ENCODE measurements around the gene RAB3A. TPM values are rescaled to one million over a fixed set of nuclear protein-coding genes. Genes with fewer than 3 reads are reported as not detected.

RAB3A gene
- total RNA-seq, 1 experiment from 2014 or later: 10.6 TPM

GRCh38 chr19:18229915-18230314 lies 26.1 kb upstream of the RAB3A start:
- Histone ChIP-seq H4K20me1 (ENCODE audit: insufficient read depth) (no peaks in the 10 kb centered on the region), H3K9ac (ENCODE audit: low read length) (no peak overlapping the region), H2AFZ (ENCODE audit: low read depth, low read length, poor library complexity, severe bottlenecking) (no peak overlapping the region), H3K9me3 (ENCODE audit: control insufficient read depth in 1 of 2, insufficient read depth in 1 of 2, low read depth in 1 of 2, low read length in 2 of 2) (no peaks in the 10 kb centered on the region), H3K4me1 (ENCODE audit: control insufficient read depth in 1 of 2, insufficient read depth in 2 of 2, low read length in 2 of 2) (peaks cover 4 to 20% of the 10 kb centered on the region in 2 experiments; a peak in 3 of 4 replicates), H3K27me3 (ENCODE audit: insufficient read depth, low read length) (no peaks in the 10 kb centered on the region), H3K4me3 (replicated peaks in 1 of 2; ENCODE audit: low read depth in 1 of 2, low read length in 2 of 2) (no peak overlapping the region), H3K79me2 (ENCODE audit: insufficient read depth, low read length) (no peaks in the 10 kb centered on the region), H3K27ac (ENCODE audit: low read depth, low read length) (no peak overlapping the region), H3K9me2 (ENCODE audit: insufficient read depth) (no peaks in the 10 kb centered on the region), H3K36me3 (ENCODE audit: control insufficient read depth in 1 of 2, insufficient read depth in 2 of 2, low read length in 2 of 2) (no peaks in the 10 kb centered on the region), H3K4me2 (ENCODE audit: low read length) (no peak overlapping the region)
- ATAC-seq (no peak), DNase-seq (ENCODE audit: low read depth, low spot score) (no peak)
- intact Hi-C loops (cut with micrococcal nuclease): no loop called here
- CTCF ChIA-PET: interaction anchor here (0.7 kb wide), 1 partner anchor 22 kb away, joined by 3 read pairs; no protein-coding TSS in a partner anchor
- no TSS peak for BruUV-seq (replicated peaks)
- TF ChIP-seq ATF3 (IDR thresholded peaks at IDR 0.05): no peak
- TF ChIP-seq TCF7L2 (IDR thresholded peaks at IDR 0.05; ENCODE audit: borderline replicate concordance, extremely low read depth, insufficient read depth, insufficient read length): no peak
- TF ChIP-seq JUND (IDR thresholded peaks at IDR 0.05): no peak
- no peak for TF ChIP-seq POLR2AphosphoS5 (IDR thresholded peaks at IDR 0.05; ENCODE audit: low read depth, low read length)
- TF ChIP-seq CTCF (IDR thresholded peaks at IDR 0.05 in 2 of 3, conservative IDR thresholded peaks at IDR 0.05 in 1 of 3; ENCODE audit: borderline replicate concordance in 1 of 3, insufficient read depth in 1 of 3, low read depth in 2 of 3, low read length in 2 of 3): no peak
- TF ChIP-seq CEBPB (IDR thresholded peaks at IDR 0.05; ENCODE audit: low read depth): no peak
- TF ChIP-seq EZH2phosphoT487 (IDR thresholded peaks at IDR 0.05; ENCODE audit: borderline replicate concordance): no peak
- no peak for TF ChIP-seq SRF (IDR thresholded peaks at IDR 0.05; ENCODE audit: low read depth)
- no peak for TF ChIP-seq EGR1 (IDR thresholded peaks at IDR 0.05; ENCODE audit: low read depth)
- no peak for TF ChIP-seq ZNF274 (IDR thresholded peaks at IDR 0.05; ENCODE audit: low read depth, low read length)
- TF ChIP-seq MAX (IDR thresholded peaks at IDR 0.05): no peak
- TF ChIP-seq SIN3A (IDR thresholded peaks at IDR 0.05; ENCODE audit: low read depth): no peak
- no peak for TF ChIP-seq POLR2A (IDR thresholded peaks at IDR 0.05; ENCODE audit: borderline replicate concordance, extremely low read depth, insufficient read depth, insufficient read length)
- no peak for TF ChIP-seq ELF1 (IDR thresholded peaks at IDR 0.05; ENCODE audit: borderline replicate concordance, low read depth)
- POLR2A ChIA-PET: no interaction called here
- RAD21 ChIA-PET (ENCODE audit: low non-redundant PET in 1 of 2, low total read pairs in 2 of 2, uncharacterized antibody in 2 of 2, unreplicated experiment in 2 of 2): no interaction called here
